Mononuclear cell (primary cell): ENCODE measurements around the gene PIK3R1. TPM values are rescaled to one million over a fixed set of nuclear protein-coding genes. Genes with fewer than 3 reads are reported as not detected.

Experiments used
- H3K27me3 ChIP-seq: 2 replicates; pipeline ENCODE4 v1.6.0; 2011; ENCODE audit warnings: low read length, control low read depth; ENCODE audit not compliant: insufficient read depth
- H3K4me1 ChIP-seq: 2 replicates; pipeline ENCODE4 v1.5.1; 2011; ENCODE audit warnings: mild to moderate bottlenecking, low read length, control low read depth; ENCODE audit not compliant: insufficient read depth
- H3K4me3 ChIP-seq: 2 replicates; pipeline ENCODE4 v1.5.1; 2011; ENCODE audit warnings: mild to moderate bottlenecking, low read length, moderate library complexity
- H3K9me3 ChIP-seq: 2 replicates; pipeline ENCODE4 v1.5.1; 2011; ENCODE audit warnings: low read depth, mild to moderate bottlenecking, control low read depth, low read length
- total RNA-seq: library from RNA; depleted of rRNA; stranded (reverse); fragments of >200 nt; gene quantifications from one replicate; pipeline ENCODE4 v1.2.3, GENCODE V29; 2012

Gene PIK3R1
- total RNA-seq, 1 donor: 742 TPM

- H3K9me3 ChIP-seq: no peaks in the 10 kb centered on the region
- peaks cover 35% of the 10 kb centered on the region for H3K4me1 ChIP-seq
- no peaks in the 10 kb centered on the region for H3K27me3 ChIP-seq
- no peak overlapping the region for H3K4me3 ChIP-seq
These were observed 118.3 kb downstream of the PIK3R1 start for GRCh38 chr5:68333649-68334552.

GRCh38 chr5:68334553-68334886 is 119.0 kb downstream of the PIK3R1 start:
- Histone ChIP-seq H3K4me1 (peaks cover 34% of the 10 kb centered on the region), H3K4me3 (no peak overlapping the region), H3K9me3 (no peaks in the 10 kb centered on the region)

GRCh38 chr5:68335075-68335474 is 119.5 kb downstream of the PIK3R1 start:
- H3K27me3 ChIP-seq: no peaks in the 10 kb centered on the region
- H3K9me3 ChIP-seq: no peaks in the 10 kb centered on the region
- H3K4me1 ChIP-seq: peaks cover 30% of the 10 kb centered on the region
- H3K4me3 ChIP-seq: no peak overlapping the region

More at GRCh38 chr5:68334553-68334886, 119.0 kb downstream of the PIK3R1 start:
- no peaks in the 10 kb centered on the region for H3K27me3 ChIP-seq

- Histone ChIP-seq H3K4me3 (no peak overlapping the region), H3K4me1 (peaks cover 19% of the 10 kb centered on the region), H3K9me3 (no peaks in the 10 kb centered on the region), H3K27me3 (no peaks in the 10 kb centered on the region)
These were observed 120.6 kb downstream of the PIK3R1 start for GRCh38 chr5:68336200-68336599.

GRCh38 chr5:68337235-68337634 is 121.7 kb downstream of the PIK3R1 start:
- peaks cover 11% of the 10 kb centered on the region for H3K4me1 ChIP-seq
- H3K4me3 ChIP-seq: no peak overlapping the region
- no peaks in the 10 kb centered on the region for H3K27me3 ChIP-seq
- H3K9me3 ChIP-seq: no peaks in the 10 kb centered on the region

GRCh38 chr5:68339921-68340321 is 124.4 kb downstream of the PIK3R1 start:
- peaks cover 5% of the 10 kb centered on the region for H3K4me1 ChIP-seq
- H3K4me3 ChIP-seq: no peak overlapping the region
- H3K27me3 ChIP-seq: no peaks in the 10 kb centered on the region
- H3K9me3 ChIP-seq: no peaks in the 10 kb centered on the region

- no peaks in the 10 kb centered on the region for H3K27me3 ChIP-seq
- H3K4me1 ChIP-seq: peaks cover 5% of the 10 kb centered on the region
- no peaks in the 10 kb centered on the region for H3K9me3 ChIP-seq
- no peak overlapping the region for H3K4me3 ChIP-seq
These were observed 125.5 kb downstream of the PIK3R1 start for GRCh38 chr5:68341006-68341405.

GRCh38 chr5:68342693-68343092 is 127.1 kb downstream of the PIK3R1 start:
- no peaks in the 10 kb centered on the region for H3K27me3 ChIP-seq
- H3K4me3 ChIP-seq: no peak overlapping the region
- no peaks in the 10 kb centered on the region for H3K9me3 ChIP-seq
- peaks cover 12% of the 10 kb centered on the region for H3K4me1 ChIP-seq

- H3K4me3 ChIP-seq: no peak overlapping the region
- peaks cover 18% of the 10 kb centered on the region for H3K4me1 ChIP-seq
- no peaks in the 10 kb centered on the region for H3K27me3 ChIP-seq
- no peaks in the 10 kb centered on the region for H3K9me3 ChIP-seq
These were observed 127.9 kb downstream of the PIK3R1 start for GRCh38 chr5:68343421-68343826.

- H3K4me3 ChIP-seq: no peak overlapping the region
- H3K4me1 ChIP-seq: peaks cover 18% of the 10 kb centered on the region
- no peaks in the 10 kb centered on the region for H3K27me3 ChIP-seq
- no peaks in the 10 kb centered on the region for H3K9me3 ChIP-seq
These were observed 129.0 kb downstream of the PIK3R1 start for GRCh38 chr5:68344447-68345111.

GRCh38 chr5:68345171-68345570 is 129.6 kb downstream of the PIK3R1 start:
- Histone ChIP-seq H3K9me3 (no peaks in the 10 kb centered on the region), H3K4me3 (no peak overlapping the region), H3K27me3 (no peaks in the 10 kb centered on the region), H3K4me1 (peaks cover 18% of the 10 kb centered on the region)

- no peaks in the 10 kb centered on the region for H3K9me3 ChIP-seq
- H3K27me3 ChIP-seq: no peaks in the 10 kb centered on the region
- H3K4me1 ChIP-seq: peaks cover 18% of the 10 kb centered on the region
- no peak overlapping the region for H3K4me3 ChIP-seq
These were observed 130.0 kb downstream of the PIK3R1 start for GRCh38 chr5:68345582-68345981.

- H3K27me3 ChIP-seq: no peaks in the 10 kb centered on the region
- H3K4me3 ChIP-seq: no peak overlapping the region
- H3K4me1 ChIP-seq: peaks cover 18% of the 10 kb centered on the region
- H3K9me3 ChIP-seq: no peaks in the 10 kb centered on the region
These were observed 132.0 kb downstream of the PIK3R1 start for GRCh38 chr5:68347536-68347935.

- no peaks in the 10 kb centered on the region for H3K27me3 ChIP-seq
- peaks cover 18% of the 10 kb centered on the region for H3K4me1 ChIP-seq
- no peak overlapping the region for H3K4me3 ChIP-seq
- H3K9me3 ChIP-seq: no peaks in the 10 kb centered on the region
These were observed 133.1 kb downstream of the PIK3R1 start for GRCh38 chr5:68348447-68349222.

GRCh38 chr5:68350176-68350575 is 134.6 kb downstream of the PIK3R1 start:
- peaks cover 13% of the 10 kb centered on the region for H3K4me1 ChIP-seq
- no peak overlapping the region for H3K4me3 ChIP-seq
- no peaks in the 10 kb centered on the region for H3K9me3 ChIP-seq
- no peaks in the 10 kb centered on the region for H3K27me3 ChIP-seq
